Measurements from ENCODE around the gene MAPK13. TPM values are rescaled to one million over a fixed set of nuclear protein-coding genes. Genes with fewer than 3 reads are reported as not detected.

MAPK13 gene
- total and polyA plus RNA-seq, 4 donors = 1.9 to 17.2 (median 3.0) TPM

GRCh38 chr6:36110050-36110449 lies 20.3 kb upstream of the MAPK13 start:
- WGBS = 93% methylated on average over 3 of the region's 3 CpGs
- no peak for DNase-seq (ENCODE audit: low spot score)
- no peak overlapping the region for H3K27ac ChIP-seq (ENCODE audit: low read depth in 1 of 2, low read length in 2 of 2)
- H3K4me1 ChIP-seq (ENCODE audit: control insufficient read depth in 4 of 4, insufficient read depth in 4 of 4, low read length in 3 of 4) = no peaks in the 10 kb centered on the region
- no peaks in the 10 kb centered on the region for H3K9me3 ChIP-seq (ENCODE audit: control insufficient read depth in 4 of 4, low read length in 3 of 4)
- no peaks in the 10 kb centered on the region for H3K27me3 ChIP-seq (ENCODE audit: control insufficient read depth in 4 of 4, insufficient read depth in 4 of 4, low read length in 3 of 4)
- H3K4me3 ChIP-seq (ENCODE audit: low read depth in 1 of 3, low read length in 3 of 3) = no peak overlapping the region
- H3K36me3 ChIP-seq (ENCODE audit: control insufficient read depth in 4 of 4, insufficient read depth in 3 of 4, low read depth in 1 of 4, low read length in 3 of 4) = peaks cover 2 to 57% (median 38%) of the 10 kb centered on the region in 4 donors
- no peak overlapping the region for H3K9ac ChIP-seq (ENCODE audit: low read depth in 1 of 2, low read length in 2 of 2)
- TF ChIP-seq HNF4A (conservative IDR thresholded peaks at IDR 0.05) (no peak), ATF3 (IDR thresholded peaks at IDR 0.05) (no peak), HNF4G (IDR thresholded peaks at IDR 0.05) (no peak), FOXA2 (IDR thresholded peaks at IDR 0.05) (no peak), GABPA (IDR thresholded peaks at IDR 0.05 in 1 of 2, conservative IDR thresholded peaks at IDR 0.05 in 1 of 2) (no peak), SP1 (IDR thresholded peaks at IDR 0.05) (no peak), JUND (IDR thresholded peaks at IDR 0.05) (no peak), NR2F2 (IDR thresholded peaks at IDR 0.05) (no peak), REST (IDR thresholded peaks at IDR 0.05) (no peak), RAD21 (IDR thresholded peaks at IDR 0.05) (no peak), ZBTB33 (IDR thresholded peaks at IDR 0.05) (no peak), EGR1 (IDR thresholded peaks at IDR 0.05; ENCODE audit: low read depth in 2 of 2) (no peak), YY1 (IDR thresholded peaks at IDR 0.05) (no peak), TAF1 (conservative IDR thresholded peaks at IDR 0.05) (no peak), CTCF (IDR thresholded peaks at IDR 0.05; ENCODE audit: low read depth, low read length, missing input control) (no peak), FOXA1 (IDR thresholded peaks at IDR 0.05) (no peak), RXRA (IDR thresholded peaks at IDR 0.05) (no peak), MAX (IDR thresholded peaks at IDR 0.05) (no peak)

All from liver (tissue), 9 donors.